ENCODE results near the gene TMIGD1. TPM values are rescaled to one million over a fixed set of nuclear protein-coding genes. Genes with fewer than 3 reads are reported as not detected.
"Not testable (repeated sequence)": the region's sequence is repeated elsewhere in the genome, so short reads cannot be mapped to it uniquely, and the experiment has no call there.

Gene TMIGD1
- total RNA-seq, 1 donor from 2014 or later, result not detected

GRCh38 chr17:30358055-30358760 is 24.4 kb upstream of the TMIGD1 start:
- DNase-seq (ENCODE audit: low read depth), result no peak

DNA sequence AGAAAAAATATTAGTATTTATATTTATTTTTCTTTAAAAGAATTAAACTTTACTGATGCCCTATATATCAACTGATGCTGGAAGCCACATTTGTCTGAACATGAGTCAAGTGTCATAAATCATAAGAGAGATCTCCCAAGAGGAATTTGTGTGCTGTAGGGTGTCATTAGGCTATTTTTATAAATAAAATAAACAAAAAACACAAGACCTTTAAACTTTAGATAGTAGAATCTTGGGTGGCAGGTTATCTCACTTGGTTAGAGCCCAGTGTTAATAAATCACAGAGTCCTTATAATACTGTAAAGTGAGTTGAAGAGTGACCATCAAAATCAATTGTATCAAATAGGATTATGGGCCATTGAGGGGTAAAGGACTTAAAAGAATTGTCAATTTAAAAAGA is 23.6 kb upstream of the TMIGD1 start:
- no peak for DNase-seq (ENCODE audit: low read depth)

- no peak for DNase-seq (ENCODE audit: low read depth)
Observed at GRCh38 chr17:30354701-30355100, 20.8 kb upstream of the TMIGD1 start.

GRCh38 chr17:30352240-30352814 is 18.5 kb upstream of the TMIGD1 start:
- peak; percentile 69 for DNase-seq (ENCODE audit: low read depth)

DNA sequence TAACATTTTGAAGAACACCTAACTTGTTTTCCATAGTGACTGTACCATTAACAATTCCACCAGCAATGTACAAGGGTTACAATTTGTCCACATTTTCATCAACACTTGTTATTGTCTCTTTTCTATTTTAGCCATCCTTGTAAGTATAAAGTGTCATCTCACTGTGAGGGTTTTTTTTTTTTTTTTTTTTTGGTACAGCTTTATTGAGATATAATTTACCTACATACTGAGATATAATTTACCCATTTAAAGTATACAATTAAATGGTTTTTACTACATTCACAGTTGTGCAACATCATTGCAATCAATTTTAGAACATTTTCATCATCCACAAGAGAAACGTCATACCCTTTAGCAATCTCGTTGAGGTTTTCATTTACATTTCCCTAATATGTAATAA is 17.9 kb upstream of the TMIGD1 start:
- no peak for DNase-seq (ENCODE audit: low read depth)

DNA sequence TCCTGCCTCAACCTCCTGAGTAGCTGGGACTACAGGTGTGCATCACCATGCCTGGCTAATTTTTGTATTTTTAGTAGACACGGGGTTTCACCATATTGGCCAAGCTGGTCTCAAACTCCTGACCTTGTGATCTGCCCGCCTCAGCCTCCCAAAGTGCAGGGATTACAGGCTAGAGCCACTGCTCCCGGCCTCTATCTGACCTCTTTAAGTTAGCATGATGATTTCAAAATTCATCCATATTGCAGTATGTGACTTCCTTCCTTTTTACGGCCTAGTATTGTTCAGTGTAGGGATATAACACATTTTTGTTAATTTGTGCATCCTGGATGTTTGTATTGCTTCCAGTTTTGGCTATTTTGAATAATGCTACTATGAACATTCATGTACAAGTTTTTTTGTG is 17.4 kb upstream of the TMIGD1 start:
- not testable (repeated sequence) for DNase-seq (ENCODE audit: low read depth)

GRCh38 chr17:30349252-30349651 is 15.4 kb upstream of the TMIGD1 start:
- no peak for DNase-seq (ENCODE audit: low read depth)

DNA sequence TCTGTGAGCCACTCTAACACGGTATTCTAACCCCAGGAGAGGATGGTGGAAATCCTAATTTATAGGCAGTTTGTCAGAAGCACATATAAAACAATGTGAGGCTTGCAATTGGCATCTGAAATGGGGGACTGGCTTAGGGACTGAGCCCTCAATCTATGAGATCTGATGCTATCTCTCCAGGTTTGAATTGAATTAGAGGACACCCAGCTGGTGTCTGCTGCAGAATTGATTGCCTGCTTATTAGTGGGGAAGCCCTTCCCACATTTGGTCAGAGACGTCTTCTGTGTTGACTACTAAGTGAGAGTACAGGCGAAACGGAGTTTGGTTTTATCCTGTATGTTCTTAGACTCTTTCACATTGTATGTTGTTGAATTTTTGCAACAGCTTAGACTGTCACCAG is 13.6 kb upstream of the TMIGD1 start:
- DNase-seq (ENCODE audit: low read depth), result no peak

DNA sequence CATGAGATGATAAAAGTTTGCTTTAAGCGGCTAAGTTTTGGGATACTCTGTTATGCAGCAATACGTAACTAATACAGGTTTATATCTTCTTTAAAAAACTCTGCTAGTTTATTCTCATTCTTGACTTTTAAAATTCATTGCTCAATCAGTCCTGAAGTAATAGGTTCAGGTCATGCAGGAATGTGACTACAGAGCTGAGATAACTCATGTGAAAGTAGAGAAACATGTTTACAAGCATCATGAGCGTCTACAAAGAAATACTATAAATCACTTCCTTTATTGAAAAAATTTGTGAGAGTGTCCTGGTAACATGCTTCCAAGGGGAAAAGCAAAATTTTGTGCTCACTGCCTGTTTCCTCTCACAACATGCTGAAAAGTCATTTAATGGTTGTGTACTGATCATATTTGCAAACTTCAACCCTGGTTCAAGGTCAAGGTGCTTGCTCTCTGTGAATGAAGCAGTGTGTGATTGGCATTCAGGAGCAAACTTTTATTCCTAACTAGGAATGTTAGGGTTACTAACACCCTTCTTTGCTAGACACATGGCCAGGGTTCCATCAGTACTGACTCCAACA is 12.5 kb upstream of the TMIGD1 start:
- DNase-seq (ENCODE audit: low read depth), result peak; percentile 82

- DNase-seq (ENCODE audit: low read depth), result peak; percentile 62
Observed at GRCh38 chr17:30345527-30346075, 11.7 kb upstream of the TMIGD1 start.

DNA sequence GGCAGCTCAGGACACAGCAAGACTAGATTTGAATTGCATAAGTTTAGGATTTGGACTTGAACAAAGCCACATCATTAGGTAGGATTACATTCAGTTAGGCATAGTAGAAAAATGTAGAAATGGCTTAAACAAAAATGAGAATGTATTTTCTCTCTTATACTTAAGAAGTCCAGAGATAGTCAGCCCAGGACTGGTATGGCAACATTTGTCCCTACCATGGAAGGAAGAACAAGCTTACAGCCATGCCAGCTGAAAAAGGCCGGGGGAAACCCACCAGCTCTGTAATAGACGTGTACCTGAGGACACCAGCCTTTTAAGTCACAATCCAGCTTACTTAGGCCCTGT is 11.2 kb upstream of the TMIGD1 start:
- DNase-seq (ENCODE audit: low read depth), result no peak

DNA sequence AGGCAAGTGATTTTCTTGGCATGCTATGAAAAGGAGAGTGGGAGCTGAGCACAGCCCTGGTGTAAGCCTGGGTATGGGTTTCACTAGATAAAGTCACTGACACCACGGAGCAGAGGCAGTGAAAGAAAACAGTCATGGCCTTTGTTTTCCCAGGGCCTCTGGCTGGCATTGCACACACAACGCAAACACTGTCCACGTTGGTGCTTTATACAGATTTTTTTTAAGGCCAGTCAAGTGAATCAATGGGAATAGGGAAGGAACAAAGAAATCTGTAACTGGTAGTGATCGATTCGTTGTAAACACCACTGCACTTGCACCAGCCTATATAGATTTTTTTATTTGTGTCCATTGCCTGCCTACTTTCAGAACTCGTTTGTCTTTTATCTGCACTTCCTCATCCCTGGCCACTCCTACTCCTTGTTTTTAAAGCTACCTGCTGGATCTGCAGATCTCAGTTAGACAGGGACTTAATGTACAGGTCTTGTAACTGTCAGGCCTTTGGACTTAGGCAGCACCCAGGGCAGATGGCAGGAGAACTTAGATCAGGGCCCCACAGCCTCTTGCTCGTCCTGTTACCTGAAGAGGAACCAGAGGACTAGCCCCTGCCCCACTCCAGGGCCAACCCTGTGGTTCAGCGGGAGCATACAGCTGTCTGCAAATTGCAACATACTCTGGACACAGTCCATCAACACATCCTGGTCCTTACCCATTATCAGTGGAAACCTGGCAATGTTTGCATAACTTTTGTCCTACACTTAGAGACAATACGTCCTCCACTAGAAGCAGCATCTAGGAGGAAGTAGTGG is 10.6 kb upstream of the TMIGD1 start:
- DNase-seq (ENCODE audit: low read depth), result peak; percentile 97

DNA sequence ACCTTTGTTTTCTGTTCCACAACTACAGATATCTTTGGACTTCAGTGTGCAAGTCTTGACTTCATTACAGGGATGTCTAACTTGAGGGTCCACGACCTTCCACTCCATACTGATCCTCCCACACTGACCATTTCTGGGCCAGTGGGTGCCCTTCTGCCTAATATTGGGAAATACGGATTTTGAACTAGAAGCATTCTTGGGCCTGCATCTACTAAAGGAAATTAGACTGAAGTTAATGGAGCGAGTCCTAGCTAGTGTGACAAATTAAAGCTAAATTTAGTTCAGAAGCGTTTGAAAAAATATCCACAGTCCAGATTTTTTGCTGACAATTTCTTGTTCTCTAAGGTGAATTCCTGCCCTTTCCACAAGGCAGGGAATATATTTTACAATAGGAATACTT is 9.9 kb upstream of the TMIGD1 start:
- peak; percentile 85 for DNase-seq (ENCODE audit: low read depth)

GRCh38 chr17:30343244-30343643 is 9.4 kb upstream of the TMIGD1 start:
- not testable (repeated sequence) for DNase-seq (ENCODE audit: low read depth)

DNA sequence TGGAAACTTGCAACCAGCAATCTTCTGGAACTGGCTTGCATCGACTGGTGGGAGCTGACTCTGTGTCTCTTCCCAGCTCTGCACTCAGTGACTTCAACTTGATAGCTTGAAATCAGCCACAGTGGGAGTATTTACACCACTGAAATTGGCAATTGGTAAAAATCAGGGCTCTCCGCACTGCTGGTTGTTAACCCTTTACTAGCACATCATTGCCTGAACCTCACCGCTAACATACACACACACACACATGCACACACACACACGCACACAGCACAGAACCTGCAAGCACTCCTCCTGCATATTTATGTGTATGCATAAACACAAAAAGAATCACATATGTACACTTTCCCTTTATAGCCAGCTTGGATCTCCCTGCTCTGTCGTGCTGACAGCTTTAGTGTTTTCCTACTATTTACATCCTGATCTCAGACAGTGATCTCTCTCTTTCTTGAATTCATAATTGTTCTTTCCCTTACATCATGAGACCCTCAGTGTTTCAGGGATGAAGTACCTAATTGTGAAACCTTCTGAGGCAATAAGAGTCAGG is 7.9 kb upstream of the TMIGD1 start:
- DNase-seq (ENCODE audit: low read depth), result no peak

DNA sequence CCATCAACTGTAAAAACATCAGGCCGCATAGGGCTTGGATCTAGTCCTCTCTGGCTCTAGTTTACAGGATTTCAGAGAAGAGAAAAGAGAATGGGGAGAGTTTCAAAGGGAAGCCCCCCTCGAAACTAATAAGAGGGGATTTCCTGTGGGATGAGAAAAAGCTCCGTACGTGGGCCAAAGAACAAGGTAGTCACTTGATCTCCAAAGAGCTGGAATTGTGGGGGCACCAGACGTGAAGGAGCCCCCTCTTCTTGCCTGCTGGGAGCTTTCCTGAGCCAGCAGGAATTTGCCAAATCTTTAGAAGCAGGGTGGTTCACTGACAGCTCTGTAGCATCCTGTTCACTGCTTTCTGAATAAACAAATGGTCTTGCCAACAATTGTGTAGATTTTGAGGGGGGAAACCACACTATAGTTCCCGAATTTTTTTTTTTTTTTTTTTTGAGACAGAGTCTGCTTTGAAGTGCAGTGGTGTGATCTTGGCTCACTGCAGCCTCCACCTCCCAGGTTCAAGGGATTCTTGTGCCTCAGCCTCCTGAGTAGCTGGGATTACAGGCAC is 7.0 kb upstream of the TMIGD1 start:
- no peak for DNase-seq (ENCODE audit: low read depth)

DNA sequence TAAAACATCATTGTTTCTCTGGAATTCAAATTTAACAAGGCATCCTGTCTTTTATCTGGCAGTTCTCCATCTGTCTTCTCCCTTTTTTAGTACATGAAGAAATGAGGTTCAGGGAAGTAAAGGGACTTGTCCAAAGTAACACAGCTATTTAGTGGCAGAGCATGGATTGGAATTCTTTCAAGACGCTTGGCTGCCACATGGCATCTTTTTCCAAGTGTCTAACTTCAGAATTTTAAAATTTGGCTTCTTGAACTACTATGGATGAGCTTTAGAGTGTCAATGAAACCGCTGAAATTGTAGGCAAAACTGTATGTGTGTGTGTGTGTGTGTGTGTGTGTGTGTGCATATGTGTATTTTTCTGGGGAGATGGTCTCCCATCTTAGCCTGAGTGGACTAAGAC is 5.2 kb upstream of the TMIGD1 start:
- DNase-seq (ENCODE audit: low read depth), result no peak

DNA sequence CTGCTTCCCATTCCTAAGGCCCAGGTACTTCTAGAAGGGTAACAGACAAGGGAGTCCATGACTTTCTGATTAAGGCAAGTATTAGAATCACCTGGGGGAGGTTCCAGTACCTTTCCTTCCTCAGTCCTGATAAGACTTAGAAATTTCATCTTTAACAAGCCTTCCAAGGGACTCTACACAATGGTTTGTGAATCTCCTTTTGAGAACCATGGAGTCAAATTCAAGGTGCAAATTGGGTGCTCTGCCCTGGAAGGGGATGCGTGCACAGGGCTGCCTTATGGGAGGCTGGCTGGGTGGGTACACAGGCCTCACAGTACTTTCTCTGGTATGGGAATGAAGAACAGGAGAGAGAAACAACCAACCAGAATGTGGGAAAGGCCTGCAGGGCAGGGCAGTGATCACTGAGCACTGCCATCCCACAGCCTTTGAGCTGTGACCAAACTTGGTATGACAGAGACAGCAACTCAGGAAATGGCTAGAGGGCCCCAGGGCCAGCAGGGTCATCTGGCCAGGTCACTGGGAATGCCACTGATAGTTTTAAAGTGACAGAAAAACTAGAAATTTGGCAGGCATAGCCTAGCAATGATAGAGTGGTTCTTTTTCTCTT is 3.6 kb upstream of the TMIGD1 start:
- DNase-seq (ENCODE audit: low read depth), result peak; percentile 64

GRCh38 chr17:30336369-30337171 is 2.7 kb upstream of the TMIGD1 start:
- peak; percentile 97 for DNase-seq (ENCODE audit: low read depth)

- DNase-seq (ENCODE audit: low read depth), result no peak
Observed at GRCh38 chr17:30334421-30334820, 564 bp upstream of the TMIGD1 start.
